Subcutaneous adipose tissue (tissue), 4 donors: ENCODE results near the gene BEND3. TPM values are rescaled to one million over a fixed set of nuclear protein-coding genes. Genes with fewer than 3 reads are reported as not detected.

ENCODE experiments used
- total RNA-seq, 4 donors: library from RNA; depleted of rRNA; stranded (reverse); fragments of >200 nt; gene quantifications; one replicate each; pipeline ENCODE4 v1.1.0, GENCODE V29; 2016
- TF ChIP-seq, protein P1 (sequence below): fragments of 450-650 bp; IDR thresholded peaks from one replicate; pipeline ENCODE4 v1.5.1; 2016; ENCODE audit warnings: low read depth, mild to moderate bottlenecking, control low read depth, antibody characterized with exemption, moderate library complexity

BEND3 gene
- total RNA-seq, 4 donors from 2014 or later: 0.66 to 1.1 (median 0.92) TPM

DNA sequence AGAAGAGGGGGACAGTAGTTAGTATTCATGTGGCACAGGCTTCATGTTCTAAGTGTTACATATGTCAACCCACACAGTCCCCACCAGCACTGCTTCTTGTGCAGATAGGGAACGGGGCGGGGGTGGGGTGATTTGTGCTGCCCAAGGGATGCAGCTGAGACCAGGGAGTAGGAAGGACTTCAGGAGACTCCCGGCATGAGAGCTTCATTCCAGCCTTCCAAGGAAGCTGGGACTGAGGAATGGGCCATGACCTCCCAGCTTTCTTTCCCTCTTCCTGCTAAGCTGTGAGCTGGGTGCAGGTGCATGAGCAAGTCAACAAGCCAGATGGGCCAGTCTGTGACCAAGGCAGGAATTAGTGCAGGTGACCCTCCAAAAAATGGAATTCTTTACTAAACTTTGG is 9.2 kb downstream of the BEND3 start:
- TF ChIP-seq, protein P1, sequence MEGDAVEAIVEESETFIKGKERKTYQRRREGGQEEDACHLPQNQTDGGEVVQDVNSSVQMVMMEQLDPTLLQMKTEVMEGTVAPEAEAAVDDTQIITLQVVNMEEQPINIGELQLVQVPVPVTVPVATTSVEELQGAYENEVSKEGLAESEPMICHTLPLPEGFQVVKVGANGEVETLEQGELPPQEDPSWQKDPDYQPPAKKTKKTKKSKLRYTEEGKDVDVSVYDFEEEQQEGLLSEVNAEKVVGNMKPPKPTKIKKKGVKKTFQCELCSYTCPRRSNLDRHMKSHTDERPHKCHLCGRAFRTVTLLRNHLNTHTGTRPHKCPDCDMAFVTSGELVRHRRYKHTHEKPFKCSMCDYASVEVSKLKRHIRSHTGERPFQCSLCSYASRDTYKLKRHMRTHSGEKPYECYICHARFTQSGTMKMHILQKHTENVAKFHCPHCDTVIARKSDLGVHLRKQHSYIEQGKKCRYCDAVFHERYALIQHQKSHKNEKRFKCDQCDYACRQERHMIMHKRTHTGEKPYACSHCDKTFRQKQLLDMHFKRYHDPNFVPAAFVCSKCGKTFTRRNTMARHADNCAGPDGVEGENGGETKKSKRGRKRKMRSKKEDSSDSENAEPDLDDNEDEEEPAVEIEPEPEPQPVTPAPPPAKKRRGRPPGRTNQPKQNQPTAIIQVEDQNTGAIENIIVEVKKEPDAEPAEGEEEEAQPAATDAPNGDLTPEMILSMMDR: no peak

DNA sequence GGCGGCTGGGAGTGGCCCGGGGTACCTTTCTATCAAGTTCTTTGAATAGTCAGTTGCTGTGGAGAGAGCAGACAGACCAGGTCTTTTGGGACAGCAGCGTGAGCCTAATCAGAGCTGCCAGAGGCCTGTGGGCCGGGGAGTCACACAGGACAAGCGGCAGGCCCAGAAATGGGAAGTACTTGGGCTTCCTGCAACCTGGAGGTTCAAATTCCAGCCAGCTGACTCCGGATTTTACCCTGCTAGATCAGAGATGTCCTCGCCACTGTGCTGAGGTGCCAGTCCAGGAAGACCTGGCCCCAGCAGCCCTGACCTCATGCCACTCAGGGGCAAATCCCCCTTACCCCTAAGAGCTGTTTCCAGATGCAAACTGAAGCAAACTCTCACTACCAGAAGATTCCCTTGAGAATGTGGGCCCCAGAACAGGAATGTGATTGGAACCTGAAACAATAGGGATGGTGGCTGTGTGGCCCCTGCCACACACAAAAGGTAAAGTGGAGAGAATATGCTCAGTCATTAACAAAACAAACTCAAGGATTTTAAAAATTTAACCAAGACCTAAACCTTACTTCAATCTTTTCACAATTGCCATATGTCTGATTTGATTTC is 9.7 kb downstream of the BEND3 start:
- TF ChIP-seq, protein P1: no peak

DNA sequence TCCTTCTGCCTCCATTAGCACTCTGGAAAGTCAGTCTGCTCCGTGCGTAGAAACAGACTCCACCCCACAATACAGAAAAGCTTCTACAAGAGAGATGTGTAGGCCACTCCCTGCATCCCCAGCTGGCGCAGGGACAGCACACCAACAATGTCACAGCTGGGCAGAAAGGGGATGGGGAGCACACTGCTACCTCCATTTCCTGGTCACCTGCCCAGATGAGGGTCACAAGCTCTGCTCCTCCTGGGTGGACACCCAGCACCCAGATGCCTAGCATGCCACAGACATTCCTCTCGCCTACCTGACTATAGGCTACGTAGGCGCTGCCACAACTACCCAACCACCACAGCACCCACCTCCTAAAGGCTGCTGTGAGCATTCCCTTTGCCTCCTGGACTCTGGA is 12.2 kb downstream of the BEND3 start:
- TF ChIP-seq, protein P1: no peak

DNA sequence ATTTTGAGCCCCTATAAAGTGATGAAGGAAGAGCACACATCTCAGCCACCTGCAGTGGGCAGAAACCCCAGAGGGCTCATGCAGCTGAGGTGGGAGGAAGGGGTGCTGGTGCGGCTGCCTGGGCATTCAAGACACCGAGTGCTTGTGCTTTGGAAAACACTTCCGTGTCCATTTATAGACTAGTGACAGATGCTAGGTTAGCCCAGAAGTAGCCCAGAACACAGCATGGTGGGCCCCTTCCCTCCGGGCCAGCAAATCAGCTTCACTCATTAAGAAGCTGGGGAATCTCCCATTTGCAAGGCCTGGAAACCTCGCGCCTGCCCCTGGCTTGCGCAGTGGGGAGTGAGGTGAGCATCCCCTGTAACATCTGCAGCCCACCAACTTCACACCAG is 12.9 kb downstream of the BEND3 start:
- TF ChIP-seq, protein P1: no peak

DNA sequence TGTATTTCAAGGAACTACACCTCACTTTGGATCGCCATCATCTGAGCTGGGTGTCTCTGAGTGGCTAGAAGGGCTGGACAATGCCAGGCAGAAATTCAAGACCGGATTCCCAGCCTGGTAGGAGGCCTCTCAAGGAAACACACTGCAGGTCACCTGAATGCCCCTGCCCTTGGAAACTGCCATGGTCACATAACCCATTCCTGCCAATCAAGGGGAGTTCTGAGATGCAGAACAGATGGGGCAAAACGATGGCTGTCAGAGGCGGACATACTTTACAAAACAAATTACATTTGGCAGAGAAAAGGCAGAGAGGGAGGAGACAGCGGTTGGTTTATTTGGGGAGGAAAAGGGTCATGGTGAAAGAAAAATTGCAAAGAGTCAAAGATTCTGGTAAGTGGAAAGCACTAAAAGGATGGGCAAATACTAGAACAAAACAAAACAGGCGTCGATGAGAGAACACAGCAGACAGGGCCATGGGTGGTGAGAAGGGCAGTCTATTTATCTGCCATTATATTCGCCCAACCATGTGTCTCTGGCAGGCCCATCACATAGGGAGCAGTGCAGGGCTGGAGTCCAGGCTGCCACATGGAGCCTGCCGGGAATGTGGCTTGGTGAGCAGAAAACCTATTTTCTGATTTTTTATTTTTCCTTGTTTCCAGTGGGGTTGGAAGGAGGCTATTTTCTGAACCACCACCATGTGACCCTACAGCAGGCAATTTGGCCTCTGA is 13.5 kb downstream of the BEND3 start:
- TF ChIP-seq, protein P1: no peak

DNA sequence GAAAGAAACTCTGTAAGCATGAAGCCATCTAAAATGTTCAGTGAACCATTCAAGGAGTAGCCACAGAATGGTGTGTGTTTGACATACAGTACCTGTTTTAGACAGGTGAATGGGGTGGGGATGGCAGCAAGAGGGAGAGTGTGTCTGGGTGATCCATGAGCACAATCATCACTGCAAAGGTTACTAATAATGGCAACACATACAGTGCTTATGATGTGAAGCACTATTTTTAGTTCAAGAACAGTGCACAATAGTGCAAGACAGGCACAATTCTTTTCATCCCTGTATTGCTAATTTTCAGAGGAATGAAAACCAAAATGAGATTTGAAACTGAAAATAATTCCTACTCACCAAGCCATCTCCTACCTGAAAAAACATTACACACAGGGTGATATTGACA is 14.1 kb downstream of the BEND3 start:
- TF ChIP-seq, protein P1: no peak

DNA sequence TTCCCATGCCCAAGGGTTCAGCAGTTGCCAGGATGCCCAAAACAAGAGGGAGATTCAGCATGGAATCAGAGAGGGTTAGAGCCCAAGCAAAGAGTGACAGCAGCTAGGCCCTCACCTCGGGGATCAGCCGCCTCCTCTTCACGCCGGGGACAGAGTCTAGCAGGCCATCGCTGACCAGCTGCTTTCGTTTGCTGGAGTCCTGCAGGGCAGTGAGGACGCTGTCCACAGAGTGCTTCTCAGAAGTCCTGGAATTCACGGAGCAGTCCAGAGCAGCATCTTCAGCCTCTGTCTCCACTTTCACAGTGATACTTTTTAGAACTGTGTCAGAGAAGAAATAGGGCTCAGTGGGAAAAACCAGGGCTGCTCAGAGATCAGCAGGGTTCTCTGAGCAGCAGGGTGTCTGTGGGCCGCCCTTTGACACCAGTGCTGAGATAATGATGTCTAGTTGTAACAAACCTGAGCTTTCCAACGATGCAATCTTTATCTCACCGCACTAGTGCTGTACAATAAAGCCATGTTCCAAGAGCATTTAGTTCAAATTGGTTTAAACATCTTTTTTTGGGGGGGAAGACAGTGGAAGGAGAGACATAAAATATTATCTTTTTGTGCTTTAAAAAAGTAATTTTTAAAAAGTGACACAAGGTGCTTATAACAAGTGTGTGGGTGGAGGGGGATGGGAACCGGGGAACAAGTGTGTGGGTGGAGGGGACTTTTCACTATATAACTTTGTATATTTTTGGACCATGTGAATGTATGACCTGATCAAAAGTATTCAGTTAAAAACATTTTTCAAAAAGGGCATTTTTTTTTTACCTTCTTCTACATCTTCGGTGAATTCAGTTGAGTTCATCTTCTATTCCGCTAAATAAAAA is 16.6 kb downstream of the BEND3 start:
- TF ChIP-seq, protein P1: no peak
